ENCODE data around the gene NR4A2.

NR4A2 gene

DNA sequence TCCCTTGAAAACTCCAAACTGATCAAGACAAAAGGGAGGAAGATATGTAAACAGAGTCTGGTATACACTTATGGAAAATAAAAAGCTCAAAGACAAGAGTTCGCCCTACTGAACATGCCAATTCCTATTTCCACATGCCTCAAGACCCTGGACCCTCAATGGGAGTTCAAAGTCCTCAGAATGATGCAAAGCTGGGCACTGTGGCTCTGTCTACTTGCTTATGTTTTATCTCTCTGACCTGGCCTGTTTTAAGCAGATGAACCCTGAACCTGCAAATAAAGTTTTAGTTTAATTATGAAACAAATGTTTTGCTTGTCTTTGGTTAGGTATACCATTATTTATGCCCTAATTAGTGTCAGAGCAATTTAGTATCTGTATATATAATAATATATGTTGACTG lies 22.6 kb downstream of the NR4A2 start:
- H3K9me3 ChIP-seq (ENCODE audit: low read length): no peaks in the 10 kb centered on the region
- H3F3A ChIP-seq (ENCODE audit: insufficient read depth, low read length): no peaks in the 10 kb centered on the region
- no peak overlapping the region for H3K4me2 ChIP-seq (ENCODE audit: low read length)
- no peak overlapping the region for H3K4me3 ChIP-seq (ENCODE audit: low read depth, low read length, poor library complexity, severe bottlenecking)
- H3K27ac ChIP-seq (ENCODE audit: low read depth, low read length, poor library complexity, severe bottlenecking): no peak overlapping the region
- H3K4me1 ChIP-seq (ENCODE audit: insufficient read depth, low read length, severe bottlenecking): no peaks in the 10 kb centered on the region
- H2AFZ ChIP-seq (ENCODE audit: low read length): no peak overlapping the region
- H3K9me2 ChIP-seq (ENCODE audit: low read depth, low read length): no peaks in the 10 kb centered on the region
- no peaks in the 10 kb centered on the region for H3K36me3 ChIP-seq (ENCODE audit: insufficient read depth, low read length)
- TF ChIP-seq, protein P1, sequence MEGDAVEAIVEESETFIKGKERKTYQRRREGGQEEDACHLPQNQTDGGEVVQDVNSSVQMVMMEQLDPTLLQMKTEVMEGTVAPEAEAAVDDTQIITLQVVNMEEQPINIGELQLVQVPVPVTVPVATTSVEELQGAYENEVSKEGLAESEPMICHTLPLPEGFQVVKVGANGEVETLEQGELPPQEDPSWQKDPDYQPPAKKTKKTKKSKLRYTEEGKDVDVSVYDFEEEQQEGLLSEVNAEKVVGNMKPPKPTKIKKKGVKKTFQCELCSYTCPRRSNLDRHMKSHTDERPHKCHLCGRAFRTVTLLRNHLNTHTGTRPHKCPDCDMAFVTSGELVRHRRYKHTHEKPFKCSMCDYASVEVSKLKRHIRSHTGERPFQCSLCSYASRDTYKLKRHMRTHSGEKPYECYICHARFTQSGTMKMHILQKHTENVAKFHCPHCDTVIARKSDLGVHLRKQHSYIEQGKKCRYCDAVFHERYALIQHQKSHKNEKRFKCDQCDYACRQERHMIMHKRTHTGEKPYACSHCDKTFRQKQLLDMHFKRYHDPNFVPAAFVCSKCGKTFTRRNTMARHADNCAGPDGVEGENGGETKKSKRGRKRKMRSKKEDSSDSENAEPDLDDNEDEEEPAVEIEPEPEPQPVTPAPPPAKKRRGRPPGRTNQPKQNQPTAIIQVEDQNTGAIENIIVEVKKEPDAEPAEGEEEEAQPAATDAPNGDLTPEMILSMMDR (IDR thresholded peaks at IDR 0.05; ENCODE audit: low read length): no peak
- no peak for TF ChIP-seq EZH2 (IDR thresholded peaks at IDR 0.05; ENCODE audit: borderline replicate concordance, low read length)
- no peaks in the 10 kb centered on the region for H3K27me3 ChIP-seq (ENCODE audit: insufficient read depth, low read length)
- H3K9ac ChIP-seq (ENCODE audit: low read length): no peak overlapping the region
- no peaks in the 10 kb centered on the region for H4K20me1 ChIP-seq (ENCODE audit: insufficient read depth, low read length)
- H3K79me2 ChIP-seq (ENCODE audit: insufficient read depth, low read length): no peaks in the 10 kb centered on the region

- Histone ChIP-seq H3K9ac (ENCODE audit: low read length) (no peak overlapping the region), H3K36me3 (ENCODE audit: insufficient read depth, low read length) (no peaks in the 10 kb centered on the region), H3K4me2 (ENCODE audit: low read length) (no peak overlapping the region), H3F3A (ENCODE audit: insufficient read depth, low read length) (no peaks in the 10 kb centered on the region), H3K27ac (ENCODE audit: low read depth, low read length, poor library complexity, severe bottlenecking) (no peak overlapping the region), H2AFZ (ENCODE audit: low read length) (no peak overlapping the region), H3K79me2 (ENCODE audit: insufficient read depth, low read length) (no peaks in the 10 kb centered on the region), H4K20me1 (ENCODE audit: insufficient read depth, low read length) (no peaks in the 10 kb centered on the region), H3K9me3 (ENCODE audit: low read length) (no peaks in the 10 kb centered on the region), H3K9me2 (ENCODE audit: low read depth, low read length) (no peaks in the 10 kb centered on the region), H3K4me1 (ENCODE audit: insufficient read depth, low read length, severe bottlenecking) (no peaks in the 10 kb centered on the region), H3K4me3 (ENCODE audit: low read depth, low read length, poor library complexity, severe bottlenecking) (no peak overlapping the region), H3K27me3 (ENCODE audit: insufficient read depth, low read length) (no peaks in the 10 kb centered on the region)
- TF ChIP-seq, protein P1 (IDR thresholded peaks at IDR 0.05; ENCODE audit: low read length): no peak
- no peak for TF ChIP-seq EZH2 (IDR thresholded peaks at IDR 0.05; ENCODE audit: borderline replicate concordance, low read length)
These were observed 23.4 kb downstream of the NR4A2 start for GRCh38 chr2:156309167-156309566.

DNA sequence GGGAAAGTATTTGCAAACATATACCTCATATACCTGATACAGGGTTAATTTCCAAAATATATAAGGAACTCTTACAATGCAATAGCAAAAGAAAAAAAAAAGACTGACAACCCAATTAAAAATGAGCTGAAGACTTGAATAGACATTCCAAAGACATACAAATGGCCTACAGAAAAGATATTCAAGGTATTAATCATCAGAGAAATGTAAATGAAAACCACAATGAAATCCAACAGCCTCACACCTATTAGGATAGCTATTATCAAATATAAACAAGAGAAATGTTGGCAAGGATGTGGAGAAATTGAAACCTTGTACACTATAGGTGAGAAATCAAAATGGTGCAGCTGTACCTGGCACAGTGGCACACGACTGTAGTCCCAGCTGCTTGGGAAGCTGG lies 25.7 kb downstream of the NR4A2 start:
- H3K4me2 ChIP-seq (ENCODE audit: low read length): no peak overlapping the region
- no peaks in the 10 kb centered on the region for H3K9me2 ChIP-seq (ENCODE audit: low read depth, low read length)
- H3K27me3 ChIP-seq (ENCODE audit: insufficient read depth, low read length): no peaks in the 10 kb centered on the region

More for the DNA sequence above, 25.7 kb downstream of the NR4A2 start:
- no peak overlapping the region for H3K27ac ChIP-seq (ENCODE audit: low read depth, low read length, poor library complexity, severe bottlenecking)
- H3K4me1 ChIP-seq (ENCODE audit: insufficient read depth, low read length, severe bottlenecking): no peaks in the 10 kb centered on the region
- H2AFZ ChIP-seq (ENCODE audit: low read length): no peak overlapping the region
- H3K36me3 ChIP-seq (ENCODE audit: insufficient read depth, low read length): no peaks in the 10 kb centered on the region
- no peaks in the 10 kb centered on the region for H4K20me1 ChIP-seq (ENCODE audit: insufficient read depth, low read length)
- H3F3A ChIP-seq (ENCODE audit: insufficient read depth, low read length): no peaks in the 10 kb centered on the region
- TF ChIP-seq EZH2 (IDR thresholded peaks at IDR 0.05; ENCODE audit: borderline replicate concordance, low read length): no peak
- TF ChIP-seq, protein P1 (IDR thresholded peaks at IDR 0.05; ENCODE audit: low read length): no peak
- H3K79me2 ChIP-seq (ENCODE audit: insufficient read depth, low read length): no peaks in the 10 kb centered on the region
- H3K9ac ChIP-seq (ENCODE audit: low read length): no peak overlapping the region
- H3K9me3 ChIP-seq (ENCODE audit: low read length): no peaks in the 10 kb centered on the region
- no peak overlapping the region for H3K4me3 ChIP-seq (ENCODE audit: low read depth, low read length, poor library complexity, severe bottlenecking)
